Fibroblast of villous mesenchyme (primary cell): ENCODE results near the gene MALSU1. TPM values are rescaled to one million over a fixed set of nuclear protein-coding genes. Genes with fewer than 3 reads are reported as not detected.

Experiments
- DNase-seq: peaks from one replicate; pipeline ENCODE4 v3.0.0-alpha.2; 2010; ENCODE audit warnings: low read depth
- H3K4me3 ChIP-seq: 2 replicates; pipeline ENCODE4 v1.5.1; 2011; ENCODE audit warnings: low read depth, mild to moderate bottlenecking, low read length
- total RNA-seq: library from RNA; depleted of rRNA; stranded (reverse); fragments of >200 nt; gene quantifications from 2 replicates; pipeline ENCODE4 v1.2.3, GENCODE V29; 2012
- TF ChIP-seq, protein P1 (sequence below): IDR thresholded peaks from 2 replicates; pipeline ENCODE4 v1.5.1; 2012; ENCODE audit warnings: low read depth, mild to moderate bottlenecking, low read length; ENCODE audit not compliant: insufficient read depth

MALSU1 gene
- total RNA-seq, 1 donor: 60.0 TPM

DNA sequence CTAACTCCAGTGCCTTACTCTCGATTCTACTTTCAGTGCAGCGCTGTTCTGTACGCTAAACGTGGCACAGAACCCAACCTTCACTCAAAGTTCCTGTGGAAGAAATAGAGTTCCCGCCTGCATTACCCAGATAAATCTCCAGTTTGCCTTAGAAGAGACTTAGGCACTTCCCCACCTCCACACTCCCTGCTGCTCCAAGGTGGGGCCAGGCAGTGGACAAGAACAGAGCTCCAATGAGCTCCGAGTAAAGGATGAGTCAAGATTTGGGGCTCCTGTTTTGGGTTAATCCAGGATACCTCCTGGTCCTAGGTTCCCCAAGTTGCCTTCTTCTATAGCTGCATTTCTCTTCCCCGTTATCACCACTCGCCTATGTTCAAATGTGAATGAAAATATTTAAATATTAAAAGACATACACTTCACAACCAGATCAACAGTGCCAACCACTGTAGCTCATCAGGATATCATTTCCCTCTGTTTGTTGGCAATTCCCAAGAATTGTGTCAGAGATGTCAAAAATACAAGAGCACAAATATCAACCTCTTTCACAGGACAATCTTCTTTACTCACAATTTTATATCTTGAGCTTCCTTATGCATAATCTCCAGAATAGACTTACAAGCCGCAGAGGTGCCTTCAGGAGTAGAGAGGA is 48.0 kb downstream of the MALSU1 start:
- DNase-seq: no peak
- H3K4me3 ChIP-seq: peak overlapping the region; percentile 19
- TF ChIP-seq, protein P1, sequence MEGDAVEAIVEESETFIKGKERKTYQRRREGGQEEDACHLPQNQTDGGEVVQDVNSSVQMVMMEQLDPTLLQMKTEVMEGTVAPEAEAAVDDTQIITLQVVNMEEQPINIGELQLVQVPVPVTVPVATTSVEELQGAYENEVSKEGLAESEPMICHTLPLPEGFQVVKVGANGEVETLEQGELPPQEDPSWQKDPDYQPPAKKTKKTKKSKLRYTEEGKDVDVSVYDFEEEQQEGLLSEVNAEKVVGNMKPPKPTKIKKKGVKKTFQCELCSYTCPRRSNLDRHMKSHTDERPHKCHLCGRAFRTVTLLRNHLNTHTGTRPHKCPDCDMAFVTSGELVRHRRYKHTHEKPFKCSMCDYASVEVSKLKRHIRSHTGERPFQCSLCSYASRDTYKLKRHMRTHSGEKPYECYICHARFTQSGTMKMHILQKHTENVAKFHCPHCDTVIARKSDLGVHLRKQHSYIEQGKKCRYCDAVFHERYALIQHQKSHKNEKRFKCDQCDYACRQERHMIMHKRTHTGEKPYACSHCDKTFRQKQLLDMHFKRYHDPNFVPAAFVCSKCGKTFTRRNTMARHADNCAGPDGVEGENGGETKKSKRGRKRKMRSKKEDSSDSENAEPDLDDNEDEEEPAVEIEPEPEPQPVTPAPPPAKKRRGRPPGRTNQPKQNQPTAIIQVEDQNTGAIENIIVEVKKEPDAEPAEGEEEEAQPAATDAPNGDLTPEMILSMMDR: no peak

DNA sequence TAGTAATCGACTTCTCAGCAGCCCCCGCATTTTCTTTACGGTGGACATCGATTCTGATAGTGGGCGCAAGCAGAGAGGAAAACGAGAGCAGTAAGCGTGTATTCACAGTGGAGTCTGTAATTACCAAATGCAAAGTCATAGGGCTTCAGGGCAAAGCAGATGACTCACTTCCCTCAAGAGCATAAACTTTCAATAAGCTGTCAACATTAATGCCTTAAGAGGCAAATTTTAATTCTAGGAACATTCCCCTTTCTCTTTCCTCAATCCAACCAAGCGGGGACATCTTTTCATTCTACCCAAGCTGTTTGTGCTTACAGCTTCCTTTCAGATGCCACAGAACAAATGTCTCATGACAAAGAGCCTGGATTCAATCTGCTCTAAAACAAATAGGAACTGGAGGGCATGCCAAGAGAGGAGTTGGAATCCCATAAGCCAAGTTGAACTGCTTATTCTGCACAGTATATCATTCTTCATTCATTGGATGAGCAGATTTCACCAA is 48.6 kb downstream of the MALSU1 start:
- peak; percentile 90 for DNase-seq
- peak overlapping the region; percentile 19 for H3K4me3 ChIP-seq
- TF ChIP-seq, protein P1: no peak

DNA sequence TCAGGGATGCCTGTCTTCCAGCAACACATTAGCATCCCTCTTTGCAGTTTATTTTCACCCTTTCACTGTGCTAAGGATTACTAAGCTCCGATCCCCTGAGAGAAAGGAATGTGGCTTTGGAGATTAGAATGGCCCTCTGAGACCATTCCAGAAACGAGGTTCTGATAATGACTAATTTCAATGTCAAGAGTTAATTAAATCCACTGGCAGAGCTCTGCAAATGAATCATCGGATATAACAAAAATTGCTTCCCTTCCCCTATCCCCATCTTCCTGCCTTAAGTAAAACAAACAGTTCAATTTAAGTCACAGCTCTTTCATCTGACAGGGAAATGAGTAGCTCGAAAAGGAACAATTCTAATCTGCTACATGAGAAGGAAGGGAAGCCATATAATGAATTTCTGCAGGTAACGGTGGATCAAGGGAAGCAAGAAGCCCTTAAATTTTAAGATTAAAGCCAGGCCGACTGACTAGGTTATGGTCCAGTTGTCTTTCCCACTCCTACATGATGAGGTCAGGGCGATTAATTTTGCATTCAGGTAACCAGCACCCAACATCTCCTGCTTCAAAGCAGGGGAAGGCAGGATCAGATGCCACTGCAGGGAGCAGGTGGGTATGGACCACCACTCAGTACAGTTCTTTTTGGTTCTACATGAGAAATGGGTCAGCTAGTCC is 50.5 kb downstream of the MALSU1 start:
- TF ChIP-seq, protein P1: no peak
- no peak overlapping the region for H3K4me3 ChIP-seq
- peak; percentile 41 for DNase-seq

DNA sequence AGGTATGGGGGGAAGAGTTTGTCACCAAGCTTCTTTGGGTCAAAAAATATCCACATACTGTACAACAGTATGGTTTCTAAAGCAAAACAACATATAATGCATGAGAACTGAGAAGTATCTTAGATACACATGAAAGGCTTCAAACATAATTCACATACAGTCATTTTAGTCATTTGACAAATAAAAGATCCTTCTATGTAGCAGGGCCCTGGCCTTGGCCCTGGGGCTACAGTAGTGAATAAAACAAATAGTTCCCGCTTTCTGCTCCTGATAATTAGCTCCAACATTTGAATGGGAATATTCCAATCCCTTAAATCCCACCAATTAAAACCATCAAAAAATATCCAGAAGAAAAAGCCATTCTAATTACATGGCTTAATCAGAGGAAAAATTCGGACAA is 51.3 kb downstream of the MALSU1 start:
- TF ChIP-seq, protein P1: no peak
- H3K4me3 ChIP-seq: no peak overlapping the region
- DNase-seq: no peak

DNA sequence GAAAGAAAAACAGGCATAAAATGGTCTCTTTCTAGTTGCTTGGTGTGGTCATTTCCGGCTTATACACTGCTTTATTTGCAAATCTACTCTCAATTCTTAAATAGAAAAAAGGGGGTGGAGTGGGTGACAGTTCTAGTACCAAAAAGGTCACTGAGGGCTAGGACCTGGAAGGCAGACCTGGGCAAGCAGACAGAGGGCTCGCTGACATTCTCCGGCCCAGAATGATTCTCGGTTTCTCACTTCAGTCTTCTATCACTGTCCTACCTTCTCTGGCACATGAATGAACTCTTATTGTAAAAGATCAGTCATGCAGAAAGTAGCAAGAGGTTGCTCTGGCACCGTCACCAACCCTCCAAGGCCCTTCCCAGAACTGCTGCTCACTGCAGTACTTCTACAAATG is 54.0 kb downstream of the MALSU1 start:
- TF ChIP-seq, protein P1: no peak
- DNase-seq: no peak
- no peak overlapping the region for H3K4me3 ChIP-seq

DNA sequence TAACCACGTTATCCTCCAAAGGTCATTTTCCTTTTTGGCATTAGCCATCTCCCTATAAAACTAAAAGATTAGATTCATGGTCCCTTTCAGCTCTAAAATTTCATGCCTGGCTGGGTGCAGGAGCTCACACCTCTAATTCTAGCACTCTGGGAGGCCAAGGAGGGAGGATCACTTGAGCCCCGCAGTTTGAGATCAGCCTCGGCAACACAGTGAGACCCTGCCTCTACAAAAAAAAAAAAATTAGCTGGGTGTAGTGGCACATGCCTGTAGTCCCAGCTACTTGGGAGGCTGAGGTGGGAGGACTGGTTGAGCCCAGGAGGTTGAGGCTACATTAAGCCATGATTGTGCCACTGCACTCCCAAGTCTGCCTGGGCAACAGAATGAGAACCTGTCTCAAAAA is 57.0 kb downstream of the MALSU1 start:
- no peak for DNase-seq
- TF ChIP-seq, protein P1: no peak
- H3K4me3 ChIP-seq: no peak overlapping the region

DNA sequence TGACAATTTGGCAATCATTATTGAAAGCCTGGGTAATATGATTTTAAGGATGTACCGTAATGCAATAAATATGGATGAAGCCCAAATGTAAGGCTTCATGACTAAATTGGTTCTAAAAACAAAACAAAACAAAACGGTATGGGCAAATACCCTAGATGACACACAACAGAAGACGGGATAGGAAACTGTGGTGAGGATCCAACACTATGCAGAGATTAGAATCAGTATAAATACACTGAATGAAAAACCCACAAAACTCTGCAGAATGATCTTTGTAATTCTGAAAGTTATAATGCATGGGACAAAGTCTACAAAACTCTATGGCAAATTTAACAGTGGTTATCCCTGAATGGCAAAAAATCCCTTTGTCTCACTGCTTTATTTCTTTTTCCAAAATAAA is 57.6 kb downstream of the MALSU1 start:
- H3K4me3 ChIP-seq: no peak overlapping the region
- DNase-seq: peak; percentile 45
- TF ChIP-seq, protein P1: no peak
